Hypothalamus (tissue), 51 donors: Measurements from ENCODE around the gene JAG1.

Experiments used
- DNase-seq, 51 donors: peaks; one replicate each; lab custom pipeline; 2025; lab: John Stamatoyannopoulos, UW

The JAG1 gene

GRCh38 chr20:10673842-10674683 is at the start of gene JAG1:
JAG1 (minus strand) TSS chr20:10673999; CDS start chr20:10673530, 469 bp downstream.
- peak; percentile 35 to 96 (median 89) for DNase-seq

- DNase-seq, result no peak
These were observed 48.2 kb upstream of the JAG1 start for GRCh38 chr20:10721976-10722375.

GRCh38 chr20:10721137-10721896 is 47.5 kb upstream of the JAG1 start:
- no peak for DNase-seq

GRCh38 chr20:10720565-10720964 is 46.8 kb upstream of the JAG1 start:
- no peak for DNase-seq

- no peak for DNase-seq
These were observed 46.1 kb upstream of the JAG1 start for GRCh38 chr20:10719740-10720385.

GRCh38 chr20:10718661-10719060 is 44.9 kb upstream of the JAG1 start:
- DNase-seq, result no peak

- DNase-seq, result no peak
These were observed 43.1 kb upstream of the JAG1 start for GRCh38 chr20:10716855-10717254.

GRCh38 chr20:10715035-10715434 is 41.2 kb upstream of the JAG1 start:
- no peak for DNase-seq

- no peak for DNase-seq
These were observed 40.6 kb upstream of the JAG1 start for GRCh38 chr20:10714236-10714975.

GRCh38 chr20:10713161-10713560 is 39.4 kb upstream of the JAG1 start:
- no peak for DNase-seq

- DNase-seq, result no peak
These were observed 38.2 kb upstream of the JAG1 start for GRCh38 chr20:10711903-10712451.

GRCh38 chr20:10710991-10711775 is 37.4 kb upstream of the JAG1 start:
- DNase-seq, result no peak

- no peak for DNase-seq
These were observed 36.1 kb upstream of the JAG1 start for GRCh38 chr20:10709916-10710315.

GRCh38 chr20:10708351-10709185 is 34.8 kb upstream of the JAG1 start:
- DNase-seq, result no peak

GRCh38 chr20:10707791-10708190 is 34.0 kb upstream of the JAG1 start:
- no peak for DNase-seq

GRCh38 chr20:10707068-10707467 is 33.3 kb upstream of the JAG1 start:
- DNase-seq, result no peak

GRCh38 chr20:10706460-10706811 is 32.6 kb upstream of the JAG1 start:
- DNase-seq, result no peak

- DNase-seq, result no peak
These were observed 32.1 kb upstream of the JAG1 start for GRCh38 chr20:10705801-10706459.
